GM23248 (cell line): ENCODE results near the gene ZNF8.

ENCODE experiments used
- EZH2 ChIP-seq: fragments of 200-600 bp; sonication (generic); IDR thresholded peaks from 2 replicates; pipeline ENCODE4 v1.6.1; 2018; ENCODE audit warnings: antibody characterized with exemption, mild to moderate bottlenecking; ENCODE audit not compliant: insufficient read depth, poor library complexity, severe bottlenecking
- EZH2phosphoT487 ChIP-seq: fragments of 200-600 bp; sonication (generic); IDR thresholded peaks from 2 replicates; pipeline ENCODE4 v1.6.1; 2018; ENCODE audit warnings: antibody characterized with exemption, moderate library complexity, mild to moderate bottlenecking, low read depth; ENCODE audit not compliant: insufficient read depth

- TF ChIP-seq EZH2 (no peak), EZH2phosphoT487 (no peak)
Measured at GRCh38 chr19:58326914-58327726, 48.4 kb downstream of the ZNF8 start, which contains the start of gene ZSCAN22.
